ENCODE results near the gene SOX13.
A peak's percentile ranks its signal among the peaks of the same experiment; 100 is the strongest.

The SOX13 gene

DNA sequence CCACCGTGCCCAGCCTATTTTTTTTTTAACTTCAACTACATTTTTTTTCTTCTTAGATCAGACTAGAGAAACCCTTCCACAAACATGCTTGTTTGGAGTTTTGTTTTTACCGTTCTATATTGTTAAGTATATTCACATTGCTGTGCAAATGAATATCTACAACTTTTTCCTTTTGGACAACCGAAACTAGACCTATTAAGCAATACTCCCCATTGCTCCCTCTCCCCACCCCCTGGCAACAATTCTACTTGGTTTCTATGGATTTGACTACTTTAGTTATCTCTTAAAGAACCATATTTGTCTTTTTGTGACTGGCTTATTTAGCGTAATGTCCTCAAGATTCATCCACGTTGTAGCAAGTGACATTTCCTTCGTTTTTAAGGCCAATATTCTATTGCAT is 59.8 kb downstream of the SOX13 start:
- no peak for DNase-seq (ENCODE audit: low read depth)

DNA sequence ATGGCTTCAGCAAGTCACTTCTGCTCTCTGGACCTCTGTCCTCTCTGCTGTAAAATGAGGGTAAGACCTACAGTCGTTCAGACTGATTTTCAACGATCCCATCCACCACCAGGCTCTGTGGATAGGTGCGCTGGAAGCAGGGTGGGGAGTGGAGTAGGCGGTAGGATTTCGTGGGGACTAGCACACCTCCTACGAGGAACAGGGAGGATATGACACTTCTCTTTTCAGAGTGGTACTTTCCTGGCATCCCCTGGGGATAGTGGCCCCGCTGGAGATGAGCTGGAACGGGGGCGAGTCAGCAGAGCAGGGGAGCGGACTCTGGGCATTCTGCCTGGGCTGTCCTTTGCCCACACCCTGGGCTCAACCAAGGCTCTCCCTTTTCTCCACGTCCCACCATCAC is 61.2 kb downstream of the SOX13 start:
- no peak for DNase-seq (ENCODE audit: low read depth)

DNA sequence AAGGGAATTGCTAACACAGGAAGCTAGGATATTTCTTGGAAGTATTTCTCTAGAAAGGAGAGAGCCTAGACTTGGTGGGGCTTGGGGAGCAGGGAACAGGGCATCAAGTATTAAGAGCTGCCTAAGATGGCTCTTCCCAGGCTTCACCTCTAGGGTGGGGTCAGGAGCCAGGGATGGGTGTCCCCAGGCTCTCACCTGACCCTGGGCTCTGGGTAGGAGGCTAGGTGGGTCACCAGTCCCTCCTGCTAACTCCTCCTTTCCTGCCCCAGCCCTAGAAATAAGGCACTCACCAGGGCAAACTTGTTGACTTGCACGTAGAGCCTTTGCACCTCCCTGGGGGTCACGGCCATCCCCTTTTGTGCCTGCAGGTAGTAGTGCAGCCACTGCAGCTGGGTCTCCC is 63.9 kb downstream of the SOX13 start:
- no peak for DNase-seq (ENCODE audit: low read depth)

- no peak for DNase-seq (ENCODE audit: low read depth)
Measured at GRCh38 chr1:204139088-204139487, 66.2 kb downstream of the SOX13 start.

GRCh38 chr1:204139952-204140351 is 67.0 kb downstream of the SOX13 start:
- no peak for DNase-seq (ENCODE audit: low read depth)

GRCh38 chr1:204141131-204141530 is 68.2 kb downstream of the SOX13 start:
- no peak for DNase-seq (ENCODE audit: low read depth)

DNA sequence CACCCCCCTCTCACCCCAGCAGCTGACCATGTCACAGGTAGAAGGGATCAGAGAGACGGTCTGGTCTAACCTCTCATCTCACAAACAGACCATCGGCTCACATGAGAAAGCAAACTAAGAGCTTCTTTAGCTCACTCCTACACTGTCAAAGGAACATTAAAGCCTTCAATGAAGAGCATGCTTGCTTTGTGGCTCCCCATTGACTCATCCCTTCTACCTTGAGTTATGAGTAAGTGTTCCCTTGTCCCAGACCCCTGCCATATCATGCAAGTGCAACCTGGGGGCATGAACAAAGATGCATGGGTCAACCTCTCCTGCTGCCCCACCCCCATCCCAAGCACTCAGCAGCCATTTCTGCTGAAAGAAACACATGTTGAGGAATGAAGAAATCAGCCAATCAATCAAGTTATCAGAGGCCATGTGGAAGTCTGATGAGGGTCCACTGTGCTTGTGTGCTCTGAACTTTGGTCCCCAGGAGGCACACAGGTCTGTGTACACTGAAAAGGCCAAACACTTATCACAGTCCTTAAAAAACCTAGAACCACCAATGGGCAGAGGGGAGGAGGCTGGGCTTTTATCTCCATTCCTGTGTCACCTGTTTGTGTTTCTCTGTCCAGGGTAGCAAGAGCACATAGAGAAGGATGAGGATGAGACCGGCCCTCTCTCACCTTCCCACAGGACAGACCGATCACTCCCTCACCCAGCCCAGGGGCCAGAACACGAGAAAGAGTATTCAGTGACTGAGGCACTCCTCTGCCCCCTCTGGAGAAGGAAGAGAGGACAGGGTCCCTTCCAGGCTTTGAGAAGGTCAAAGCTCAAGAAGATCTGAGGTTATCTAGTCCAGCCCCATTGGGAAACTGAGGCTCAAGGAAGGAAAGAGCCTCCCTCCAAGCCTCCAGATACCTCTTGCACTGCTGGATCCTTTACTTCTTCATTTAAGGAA is 69.4 kb downstream of the SOX13 start:
- no peak for DNase-seq (ENCODE audit: low read depth)

DNA sequence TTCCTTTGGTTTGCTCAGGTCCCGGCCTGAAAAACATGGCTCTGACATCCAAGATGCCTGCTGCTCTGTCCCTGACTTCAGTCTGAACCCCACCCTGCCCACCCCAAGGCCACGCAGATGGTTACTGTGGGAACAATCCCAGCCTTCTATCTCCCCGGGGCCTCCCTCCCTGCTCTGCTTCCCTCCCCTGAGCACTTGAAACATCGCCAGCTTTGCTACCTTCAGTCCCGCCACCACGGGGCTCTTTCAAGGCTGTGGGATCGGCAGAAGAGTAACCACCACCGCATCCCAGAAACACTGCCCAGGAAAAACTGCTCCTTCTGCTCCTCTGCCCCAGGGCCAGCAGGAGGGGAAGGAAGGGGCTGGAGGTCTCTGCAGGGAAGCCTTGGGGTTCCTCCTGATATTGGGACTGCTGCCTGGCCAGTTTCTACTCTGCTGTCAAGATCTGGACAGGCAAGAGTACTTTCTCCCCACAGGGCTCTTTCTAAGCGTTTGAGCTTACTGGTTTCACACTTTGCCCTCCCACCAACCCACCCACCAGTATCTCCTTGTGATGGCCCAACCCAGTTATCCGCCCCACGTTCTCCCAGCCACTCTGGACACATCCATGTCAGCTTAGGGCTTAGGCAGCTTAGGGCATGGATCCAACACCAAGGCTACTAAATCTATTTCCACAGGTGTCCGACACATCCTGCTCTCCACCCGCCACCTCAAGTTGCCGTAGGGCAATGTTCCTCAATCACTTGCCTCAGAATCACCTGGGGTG is 70.5 kb downstream of the SOX13 start:
- DNase-seq (ENCODE audit: low read depth) = no peak

DNA sequence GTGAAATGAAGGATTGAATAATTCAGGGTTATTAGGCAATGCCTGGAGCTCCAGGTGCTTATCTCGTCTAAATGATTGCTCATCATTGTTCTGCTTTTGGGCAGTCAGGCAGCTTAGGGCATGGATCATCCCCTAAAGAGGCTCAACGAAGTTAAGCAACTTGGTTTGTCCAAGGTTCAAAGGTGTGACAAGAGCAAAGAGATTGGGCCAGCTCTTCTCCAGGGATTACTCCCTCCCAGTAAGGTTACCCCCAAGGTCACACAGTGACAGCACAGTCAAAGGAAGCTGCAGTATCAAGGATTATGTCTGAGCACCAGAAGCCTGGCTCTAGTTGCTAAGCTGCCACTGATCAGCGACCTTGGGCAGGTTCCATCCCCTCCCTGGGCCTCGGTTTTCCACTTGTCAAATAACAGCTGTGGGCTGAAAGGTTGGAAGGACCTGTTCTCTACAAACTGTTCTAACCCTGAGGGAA is 72.2 kb downstream of the SOX13 start:
- DNase-seq (ENCODE audit: low read depth) = no peak

- no peak for DNase-seq (ENCODE audit: low read depth)
Measured at GRCh38 chr1:204146309-204146708, 73.4 kb downstream of the SOX13 start.

- DNase-seq (ENCODE audit: low read depth) = no peak
Measured at GRCh38 chr1:204146965-204147364, 74.0 kb downstream of the SOX13 start.

DNA sequence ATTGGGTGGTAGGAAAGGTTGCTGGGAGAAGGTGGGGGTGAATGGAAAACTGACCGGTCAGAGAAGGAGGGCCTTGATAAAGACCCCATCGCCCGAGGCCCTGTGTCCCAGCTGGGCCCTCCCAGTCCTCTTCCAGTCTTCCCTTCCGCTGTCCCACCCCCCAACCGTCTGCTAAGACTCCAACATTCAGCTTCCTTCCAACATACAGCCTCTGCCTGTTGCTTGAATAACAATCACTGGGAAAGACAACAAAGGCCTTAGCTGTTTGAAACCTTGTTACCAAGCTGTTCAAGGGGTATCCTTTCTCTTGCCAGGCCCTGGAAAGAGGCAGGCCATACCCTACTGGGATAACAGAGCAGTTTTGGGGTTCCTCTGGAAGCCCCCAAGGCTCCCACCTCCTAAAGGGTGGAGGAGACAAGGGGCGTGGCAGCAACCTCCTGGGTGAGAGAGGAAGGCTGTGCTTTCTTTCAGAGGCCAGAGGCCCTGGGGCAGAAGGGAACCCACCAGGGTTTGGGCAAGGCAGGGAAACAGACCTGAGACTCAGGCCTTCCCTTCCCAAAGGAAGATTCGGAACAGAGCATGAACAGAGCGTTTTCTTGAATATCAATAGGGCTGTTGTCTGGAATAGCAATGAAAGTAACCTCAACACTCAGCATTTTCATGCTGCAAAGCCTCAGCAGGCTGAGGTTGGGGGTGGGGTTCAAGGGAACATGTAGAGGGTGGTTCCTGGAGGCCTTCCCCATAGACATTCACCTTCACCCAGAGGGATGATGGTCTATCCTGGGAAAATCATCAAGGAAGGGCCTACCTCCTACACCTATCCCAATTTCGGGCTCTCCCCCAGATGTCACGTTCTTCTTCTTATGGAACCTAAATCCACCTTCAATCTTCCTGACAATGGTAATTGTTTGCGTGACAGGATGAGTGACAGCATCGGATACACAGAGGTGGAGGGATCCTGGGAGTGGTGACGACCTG is 74.8 kb downstream of the SOX13 start:
- DNase-seq (ENCODE audit: low read depth) = no peak

DNA sequence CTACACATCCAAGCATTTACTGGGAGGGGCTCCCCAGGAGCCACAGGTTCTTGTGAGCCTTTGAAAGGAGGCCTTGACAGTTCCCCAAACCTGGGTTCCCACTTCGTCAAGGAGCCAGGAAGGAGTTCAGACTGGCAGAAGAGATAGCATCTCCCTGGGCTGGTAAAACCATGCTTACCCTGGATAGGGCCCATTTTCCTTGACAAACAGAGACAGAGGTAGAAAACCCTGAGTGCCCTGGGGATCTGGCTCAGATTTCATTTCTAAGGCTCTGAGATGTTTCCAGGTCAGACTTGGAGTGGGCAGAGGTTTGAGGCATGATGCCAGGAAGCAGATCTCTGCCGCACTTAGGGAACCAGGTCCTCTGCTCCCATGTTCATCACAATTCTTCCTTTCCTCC is 76.2 kb downstream of the SOX13 start:
- no peak for DNase-seq (ENCODE audit: low read depth)

DNA sequence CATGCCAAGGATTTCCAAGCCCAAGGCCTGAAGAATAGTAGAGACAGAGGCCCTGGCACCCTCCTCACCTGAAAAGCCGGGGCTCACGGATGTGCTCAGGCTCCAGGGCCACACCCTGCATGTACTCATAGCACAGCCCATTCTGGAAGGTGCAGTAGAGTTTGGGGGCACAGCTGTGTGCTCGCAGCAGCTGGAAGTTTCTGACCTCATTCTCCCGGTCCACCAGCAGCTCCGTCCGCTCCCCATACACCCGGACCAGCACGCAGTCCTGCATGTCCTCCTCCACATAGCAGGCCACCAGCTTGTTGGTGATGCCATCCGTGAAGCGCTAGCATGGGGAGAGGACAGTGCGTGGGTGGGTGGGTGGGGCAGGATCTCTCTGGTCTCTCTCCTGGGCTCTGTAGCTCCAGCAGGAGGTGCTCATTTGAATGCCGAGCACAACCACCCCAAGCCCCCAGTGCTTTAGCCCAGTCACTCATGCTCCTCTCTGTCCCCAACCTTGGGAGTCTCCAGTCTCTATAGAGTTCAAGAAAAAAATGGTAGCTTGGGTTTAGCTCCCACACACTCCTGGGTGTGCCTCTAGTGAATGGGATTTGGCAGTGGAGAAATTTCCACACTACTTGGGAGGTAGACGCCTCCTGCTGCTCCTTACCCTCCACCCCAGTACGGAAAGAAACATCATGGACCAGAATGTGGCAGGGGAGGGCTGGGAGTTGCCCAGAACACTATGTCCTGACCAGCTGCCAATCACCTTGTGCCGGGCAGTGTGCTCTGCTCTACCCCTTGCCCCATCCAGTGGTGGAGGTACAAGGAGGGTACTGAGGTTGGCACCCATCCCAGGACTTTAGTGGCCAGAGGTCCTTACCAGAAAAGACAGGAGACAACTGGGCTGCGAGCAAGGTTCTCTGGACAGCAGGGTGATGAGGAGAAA is 77.0 kb downstream of the SOX13 start:
- no peak for DNase-seq (ENCODE audit: low read depth)

GRCh38 chr1:204150702-204151551 is 78.0 kb downstream of the SOX13 start:
- no peak for DNase-seq (ENCODE audit: low read depth)

- DNase-seq (ENCODE audit: low read depth) = peak; percentile 43
Measured at GRCh38 chr1:204151552-204152309, 78.8 kb downstream of the SOX13 start, which contains the start of gene ETNK2. Gene ETNK2, minus strand, starts transcription at chr1:204152044. Its CDS starts 192 bp downstream, at chr1:204151852.

GRCh38 chr1:204152310-204153044 is 79.6 kb downstream of the SOX13 start:
- no peak for DNase-seq (ENCODE audit: low read depth)

DNA sequence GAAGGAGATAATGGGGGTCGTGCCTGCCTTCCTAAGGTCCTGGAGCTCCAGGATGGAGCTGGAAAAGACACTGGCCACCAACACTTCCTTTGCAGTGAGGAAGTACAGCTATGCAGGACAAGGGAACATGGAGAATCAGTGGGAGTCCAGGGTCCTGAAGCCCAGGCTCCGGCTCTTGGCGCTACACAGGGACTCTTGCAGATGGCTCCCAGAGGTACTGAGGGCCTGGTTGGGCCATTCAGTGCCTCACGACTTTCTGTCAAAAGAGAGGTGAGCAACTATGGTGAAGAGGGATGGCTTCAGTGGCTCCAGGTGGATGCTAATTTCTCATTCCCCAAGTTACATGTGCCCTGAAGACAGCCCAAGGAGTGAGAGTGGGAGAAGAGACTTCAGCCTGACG is 80.8 kb downstream of the SOX13 start:
- DNase-seq (ENCODE audit: low read depth) = no peak
